ENCODE measurements around the gene PCARE.

DNA sequence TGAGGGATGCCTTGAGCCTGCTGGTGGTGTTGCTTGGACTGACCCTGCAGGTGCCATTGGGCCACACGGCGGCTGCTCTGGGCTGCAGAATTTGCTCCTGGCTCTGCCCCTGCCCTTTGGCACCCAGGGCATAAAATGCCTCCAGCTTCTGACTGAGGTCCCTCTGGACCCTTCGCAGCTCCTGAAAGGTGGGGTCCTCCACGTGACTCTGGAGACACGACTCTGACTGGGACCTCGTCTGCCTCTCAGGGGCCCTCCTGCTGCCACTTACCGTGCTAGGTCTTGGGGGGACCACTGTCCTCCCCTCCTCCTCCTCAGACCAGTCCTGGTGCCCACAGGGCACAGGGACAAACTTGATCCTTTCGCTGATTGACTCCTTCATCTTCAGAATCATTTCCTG, 2.1 kb downstream of the PCARE start:
- no peak for TF ChIP-seq FOXM1 (IDR thresholded peaks at IDR 0.05; ENCODE audit: borderline replicate concordance)
- TF ChIP-seq ELF4 (IDR thresholded peaks at IDR 0.05) = no peak

All from HEK293T (cell line).